Ishikawa (cell line): ENCODE measurements around the gene NAPB.

Experiments
- CEBPB ChIP-seq: IDR thresholded peaks from 2 replicates; pipeline ENCODE4 v1.6.1; 2012
- CREB1 ChIP-seq: IDR thresholded peaks from 2 replicates; pipeline ENCODE4 v1.6.1; 2012; ENCODE audit warnings: low read depth
- EGR1 ChIP-seq: IDR thresholded peaks from 2 replicates; pipeline ENCODE4 v1.6.1; 2012
- EP300 ChIP-seq: IDR thresholded peaks from 2 replicates; pipeline ENCODE4 v1.6.1; 2012; ENCODE audit warnings: borderline replicate concordance
- FOXM1 ChIP-seq: IDR thresholded peaks from 2 replicates; pipeline ENCODE4 v1.6.1; 2012; ENCODE audit warnings: low read depth, borderline replicate concordance
- MAX ChIP-seq: IDR thresholded peaks from 2 replicates; pipeline ENCODE4 v1.6.1; 2012
- NFIC ChIP-seq: IDR thresholded peaks from 2 replicates; pipeline ENCODE4 v1.6.1; 2012
- RAD21 ChIP-seq: IDR thresholded peaks from 2 replicates; pipeline ENCODE4 v1.6.1; 2012; ENCODE audit warnings: low read depth
- REST ChIP-seq: IDR thresholded peaks from 2 replicates; pipeline ENCODE4 v1.6.1; 2012; ENCODE audit warnings: low read depth, mild to moderate bottlenecking
- TAF1 ChIP-seq: IDR thresholded peaks from 2 replicates; pipeline ENCODE4 v1.6.1; 2012; ENCODE audit warnings: low read depth, mild to moderate bottlenecking
- TCF12 ChIP-seq: IDR thresholded peaks from 2 replicates; pipeline ENCODE4 v1.6.1; 2012; ENCODE audit warnings: low read depth
- TEAD4 ChIP-seq: IDR thresholded peaks from 2 replicates; pipeline ENCODE4 v1.6.1; 2012
- YY1 ChIP-seq: IDR thresholded peaks from 2 replicates; pipeline ENCODE4 v1.6.1; 2012; ENCODE audit warnings: low read depth
- ZBTB7A ChIP-seq: IDR thresholded peaks from 2 replicates; pipeline ENCODE4 v1.6.1; 2012; ENCODE audit warnings: low read depth
- TF ChIP-seq, protein P1 (sequence below): IDR thresholded peaks from 2 replicates; pipeline ENCODE4 v1.6.1; 2012

Gene NAPB

DNA sequence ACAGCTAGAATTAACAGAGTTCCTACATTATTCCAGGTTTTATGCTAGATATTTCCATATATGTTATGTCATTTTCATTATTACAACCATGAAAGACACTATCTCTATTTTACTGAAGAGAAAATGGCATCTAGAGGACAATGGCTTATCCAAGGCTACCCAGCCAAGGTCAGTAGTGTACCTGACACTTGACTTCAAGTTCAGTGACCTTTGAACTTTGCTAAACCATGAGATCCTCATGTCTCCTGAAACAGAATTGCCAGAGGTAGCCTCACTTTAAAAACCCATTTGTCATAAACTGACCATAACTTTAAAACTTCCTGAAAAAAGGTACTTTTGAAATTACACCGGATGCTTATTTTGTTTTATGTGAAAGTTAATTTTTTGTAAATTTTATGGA is 14.4 kb downstream of the NAPB start:
- TF ChIP-seq TAF1 (no peak), FOXM1 (no peak), YY1 (no peak), MAX (no peak), RAD21 (no peak), EGR1 (no peak), REST (no peak), ZBTB7A (no peak), CREB1 (no peak), CEBPB (no peak), EP300 (no peak), TCF12 (no peak), TEAD4 (no peak)
- TF ChIP-seq, protein P1, sequence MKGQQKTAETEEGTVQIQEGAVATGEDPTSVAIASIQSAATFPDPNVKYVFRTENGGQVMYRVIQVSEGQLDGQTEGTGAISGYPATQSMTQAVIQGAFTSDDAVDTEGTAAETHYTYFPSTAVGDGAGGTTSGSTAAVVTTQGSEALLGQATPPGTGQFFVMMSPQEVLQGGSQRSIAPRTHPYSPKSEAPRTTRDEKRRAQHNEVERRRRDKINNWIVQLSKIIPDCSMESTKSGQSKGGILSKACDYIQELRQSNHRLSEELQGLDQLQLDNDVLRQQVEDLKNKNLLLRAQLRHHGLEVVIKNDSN: no peak

DNA sequence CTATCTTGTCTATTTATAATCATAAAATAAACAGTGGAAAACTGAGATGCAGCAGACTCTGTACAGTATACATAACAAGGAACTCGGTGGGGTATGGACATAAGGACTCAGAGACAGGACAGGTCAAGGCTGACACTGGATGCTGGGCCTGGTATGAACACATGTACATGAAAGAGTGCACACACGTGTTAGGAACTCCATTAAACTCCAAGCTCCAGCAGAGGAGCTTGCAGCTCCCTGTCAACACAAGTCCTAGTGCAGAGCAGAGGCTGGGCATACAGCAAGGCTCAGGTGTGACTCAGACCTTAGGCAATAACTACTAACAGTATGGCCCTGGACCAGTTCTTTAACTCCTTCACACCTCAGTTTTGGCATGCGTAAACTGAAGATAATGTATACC is 17.1 kb downstream of the NAPB start:
- TF ChIP-seq TAF1: no peak
- TF ChIP-seq YY1: no peak

DNA sequence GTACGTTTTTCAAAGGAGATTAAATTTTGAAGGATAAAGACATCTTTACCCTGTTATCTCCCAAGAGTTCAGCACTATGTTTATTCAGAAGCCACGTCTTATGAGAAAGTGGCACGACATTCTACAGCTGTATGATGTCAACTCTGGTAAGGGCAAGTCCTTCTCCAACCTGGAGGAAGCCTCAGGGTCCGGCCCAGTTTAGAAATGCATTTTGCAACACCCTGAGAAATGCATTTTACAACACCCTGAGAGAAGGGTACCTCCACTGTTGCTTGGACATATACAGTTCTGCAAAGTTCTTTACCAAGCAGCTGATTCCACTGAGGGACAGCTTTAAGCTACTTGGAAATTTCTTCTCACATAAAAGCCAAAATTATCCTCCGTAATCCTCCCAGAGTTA is 17.5 kb downstream of the NAPB start:
- TF ChIP-seq RAD21 (no peak), TCF12 (no peak), CREB1 (no peak), EP300 (no peak), ZBTB7A (no peak), FOXM1 (no peak), MAX (no peak), YY1 (no peak), TAF1 (no peak), CEBPB (no peak), REST (no peak), TEAD4 (no peak), NFIC (no peak), EGR1 (no peak)
- TF ChIP-seq, protein P1: no peak

DNA sequence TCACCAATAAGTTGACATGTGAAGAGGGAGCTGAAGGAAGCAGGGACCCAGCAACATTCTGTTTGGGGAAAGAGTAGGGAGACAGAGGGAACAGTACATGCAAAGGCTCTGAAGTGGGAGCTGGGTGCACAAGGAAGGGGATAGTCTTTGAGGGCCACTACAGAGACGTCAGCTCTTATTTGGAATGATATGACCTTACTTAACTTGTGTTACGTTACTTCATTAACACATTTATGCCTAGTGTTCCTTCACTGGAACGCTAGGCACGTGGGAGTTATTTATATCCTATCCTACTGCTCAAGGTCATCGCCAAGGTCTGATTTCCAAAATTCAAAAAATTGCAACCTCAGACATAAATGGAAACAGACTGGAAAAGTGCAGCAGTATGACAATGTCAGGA is 20.2 kb downstream of the NAPB start:
- TF ChIP-seq TCF12 (no peak), ZBTB7A (no peak), CREB1 (no peak), TAF1 (no peak), NFIC (no peak)

- no peak for TF ChIP-seq FOXM1
- no peak for TF ChIP-seq ZBTB7A
- no peak for TF ChIP-seq TEAD4
- TF ChIP-seq TAF1: no peak
- TF ChIP-seq NFIC: no peak
- TF ChIP-seq, protein P1: no peak
- TF ChIP-seq YY1: no peak
- TF ChIP-seq CREB1: no peak
- no peak for TF ChIP-seq EP300
- no peak for TF ChIP-seq TCF12
- TF ChIP-seq REST: no peak
- TF ChIP-seq RAD21: no peak
- TF ChIP-seq CEBPB: no peak
- no peak for TF ChIP-seq EGR1
- no peak for TF ChIP-seq MAX
Observed at GRCh38 chr20:23399568-23400241, 21.6 kb downstream of the NAPB start.
